Measurements from ENCODE around the gene CPNE8.

GRCh38 chr12:38926501-38926900, 21.1 kb upstream of the CPNE8 start:
- TF ChIP-seq CTCF (IDR thresholded peaks at IDR 0.05) (no peak), POLR2A (IDR thresholded peaks at IDR 0.05) (no peak), POLR2AphosphoS5 (IDR thresholded peaks at IDR 0.05) (no peak)
